GM19239 (cell line): ENCODE measurements around the gene OR1I1.
"Not testable (repeated sequence)": the region's sequence is repeated elsewhere in the genome, so short reads cannot be mapped to it uniquely, and the experiment has no call there.

Source experiments
- DNase-seq: peaks from one replicate; pipeline ENCODE4 v3.0.0; 2011; ENCODE audit warnings: low spot score; ENCODE audit not compliant: insufficient read length
- FAIRE-seq: peaks from 2 replicates; lab custom pipeline; 2011; peaks lifted over from hg19 to GRCh38; lab: Jason Lieb, UNC

OR1I1 gene

DNA sequence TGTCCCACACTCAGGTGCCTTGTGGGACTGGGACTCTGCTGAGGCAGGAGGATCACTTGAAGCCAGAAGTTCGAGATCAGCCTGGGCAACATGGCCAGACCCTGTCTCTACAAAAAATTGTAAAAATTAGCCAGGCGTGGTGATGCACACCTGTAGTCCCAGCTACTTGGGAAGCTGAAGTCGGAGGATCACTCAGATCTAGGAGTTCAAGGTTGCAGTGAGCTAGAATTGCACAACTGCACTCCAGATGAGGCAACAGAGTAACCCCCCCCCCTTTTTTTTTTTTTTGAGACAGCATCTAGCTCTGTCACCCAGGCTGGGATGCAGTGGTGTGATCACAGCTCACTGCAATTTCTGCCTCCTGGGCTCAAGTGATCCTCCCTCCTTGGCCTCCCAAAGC lies 14.2 kb downstream of the OR1I1 start:
- FAIRE-seq (no peak), DNase-seq (no peak)

- FAIRE-seq, DNase-seq: not testable (repeated sequence)
Observed at GRCh38 chr19:15097980-15098379, 16.0 kb downstream of the OR1I1 start.

DNA sequence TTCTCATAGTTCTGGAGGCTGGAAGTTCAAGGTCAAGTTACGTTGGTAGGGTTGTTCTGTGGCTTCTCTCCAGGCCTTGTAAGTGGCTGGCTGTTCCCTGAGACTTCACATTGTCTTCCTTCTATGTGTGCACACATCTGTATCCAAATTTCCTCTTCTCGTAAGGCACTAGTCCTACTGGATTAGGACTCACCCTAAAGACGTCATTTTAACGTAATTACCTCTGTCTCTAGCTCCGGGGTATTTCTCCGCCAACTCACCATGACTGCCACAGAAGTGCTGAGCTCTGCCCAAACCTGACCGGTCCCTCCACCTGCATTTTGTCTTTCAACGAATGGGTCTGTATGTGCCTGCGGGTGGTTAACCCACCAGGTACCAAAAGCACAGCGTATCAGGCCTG lies 16.4 kb downstream of the OR1I1 start:
- DNase-seq (no peak), FAIRE-seq (no peak)

- FAIRE-seq (no peak), DNase-seq (no peak)
Observed at GRCh38 chr19:15099017-15099582, 17.1 kb downstream of the OR1I1 start.

DNA sequence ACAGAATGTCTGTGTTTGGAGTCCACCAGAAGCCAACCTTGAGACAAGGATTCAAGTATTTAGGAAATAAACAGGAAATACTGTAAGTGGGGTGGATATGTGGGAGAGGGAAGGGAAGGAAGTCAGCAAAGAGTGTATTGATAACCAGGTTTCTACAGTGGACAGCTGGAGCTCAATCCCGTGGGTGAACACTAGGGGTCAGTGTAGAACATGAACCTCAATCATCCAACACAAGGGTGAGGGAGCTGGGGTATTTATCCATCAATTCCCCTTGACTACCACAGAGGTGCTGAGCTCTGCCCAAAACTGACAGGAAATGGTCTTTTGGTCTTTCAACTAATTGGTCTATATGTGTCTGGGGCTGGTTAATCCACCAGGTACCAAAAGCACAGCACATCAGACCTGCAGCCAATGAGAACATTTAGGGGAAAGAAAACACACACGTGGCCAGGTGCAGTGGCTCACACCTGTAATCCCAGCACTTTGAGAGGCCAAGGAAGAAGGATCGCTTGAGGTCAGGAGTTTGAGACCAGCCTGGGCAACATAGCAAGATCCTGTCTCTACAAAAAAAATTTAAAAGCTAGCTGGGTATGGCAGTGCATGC lies 19.6 kb downstream of the OR1I1 start:
- DNase-seq (no peak), FAIRE-seq (peak; percentile 11)

GRCh38 chr19:15104003-15104402 lies 22.0 kb downstream of the OR1I1 start:
- no peak for DNase-seq
- no peak for FAIRE-seq

GRCh38 chr19:15104411-15104810 lies 22.4 kb downstream of the OR1I1 start:
- FAIRE-seq (no peak), DNase-seq (no peak)

DNA sequence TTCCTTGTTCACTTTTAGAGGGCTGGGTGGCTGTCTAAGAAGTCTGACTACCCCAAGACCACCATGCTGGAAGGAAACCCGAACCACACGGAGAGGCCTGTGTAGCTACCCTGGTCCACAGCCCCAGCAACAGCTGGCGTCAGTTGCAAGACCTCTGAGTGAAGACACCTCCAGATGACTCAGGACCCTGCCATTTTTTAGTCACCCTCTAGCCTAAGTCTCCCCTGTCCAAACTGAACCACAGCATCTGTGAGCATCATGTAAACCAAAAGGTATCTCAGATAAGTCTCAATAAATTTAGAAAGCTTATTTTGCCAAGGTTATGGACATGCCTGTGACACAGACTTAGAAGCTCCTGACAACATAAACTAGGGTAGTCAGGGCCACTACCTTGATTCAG lies 23.0 kb downstream of the OR1I1 start:
- DNase-seq, result no peak

DNA sequence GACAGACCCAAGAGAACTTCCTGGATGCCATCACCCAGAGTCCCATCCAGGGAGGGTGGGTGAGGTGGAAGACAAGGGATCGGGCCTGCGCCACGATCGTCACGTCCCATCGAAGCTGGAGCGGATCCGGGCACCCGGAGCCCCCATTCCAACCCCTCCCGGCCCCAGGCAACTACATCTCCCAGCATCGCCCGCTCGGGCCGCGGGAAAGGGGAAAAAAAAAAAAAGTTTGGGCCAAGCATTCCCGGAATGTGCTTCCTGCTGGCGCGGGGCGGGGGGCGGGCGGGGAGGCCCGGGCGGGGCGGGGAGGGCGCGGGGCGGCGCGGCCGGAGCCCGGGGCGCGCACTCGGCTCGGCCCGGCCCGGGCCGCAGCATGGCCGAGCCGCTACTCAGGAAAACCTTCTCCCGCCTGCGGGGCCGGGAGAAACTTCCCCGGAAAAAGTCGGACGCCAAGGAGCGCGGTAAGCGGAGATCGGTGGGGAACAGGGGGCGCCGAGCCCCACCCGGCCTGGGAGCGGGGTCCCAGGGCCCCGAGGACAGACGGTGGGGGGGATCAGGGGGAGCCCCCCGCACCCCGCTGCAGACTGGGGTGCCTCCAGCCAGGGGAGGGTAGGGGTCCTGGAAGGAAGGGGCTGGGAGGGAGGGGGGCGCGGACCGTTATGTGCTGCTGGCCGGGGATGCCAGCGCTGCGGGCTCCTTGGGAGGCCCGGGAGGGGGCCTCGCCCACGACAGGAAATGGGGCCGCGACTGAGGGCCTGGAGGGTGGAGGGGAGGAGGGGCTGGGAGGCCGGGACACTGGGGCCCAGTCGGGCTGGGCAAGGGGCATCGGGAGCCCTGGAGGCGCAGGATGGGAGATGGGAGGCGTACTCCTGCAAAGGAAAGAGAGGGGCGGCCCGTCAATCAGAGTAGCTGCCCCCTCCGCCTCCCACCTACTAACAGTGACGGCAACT lies 25.3 kb downstream of the OR1I1 start, which contains the start of gene SYDE1:
TSS of gene SYDE1 (plus strand) at position 341 of the 950 bp plus-strand sequence. CDS start at position 374, 33 bp downstream.
- FAIRE-seq (no peak), DNase-seq (no peak)

More for the DNA sequence above, 23.0 kb downstream of the OR1I1 start:
- FAIRE-seq, result no peak

GRCh38 chr19:15108145-15108844 lies 26.3 kb downstream of the OR1I1 start:
- no peak for DNase-seq
- no peak for FAIRE-seq

GRCh38 chr19:15108845-15109767 lies 27.1 kb downstream of the OR1I1 start:
- DNase-seq (no peak), FAIRE-seq (no peak)

DNA sequence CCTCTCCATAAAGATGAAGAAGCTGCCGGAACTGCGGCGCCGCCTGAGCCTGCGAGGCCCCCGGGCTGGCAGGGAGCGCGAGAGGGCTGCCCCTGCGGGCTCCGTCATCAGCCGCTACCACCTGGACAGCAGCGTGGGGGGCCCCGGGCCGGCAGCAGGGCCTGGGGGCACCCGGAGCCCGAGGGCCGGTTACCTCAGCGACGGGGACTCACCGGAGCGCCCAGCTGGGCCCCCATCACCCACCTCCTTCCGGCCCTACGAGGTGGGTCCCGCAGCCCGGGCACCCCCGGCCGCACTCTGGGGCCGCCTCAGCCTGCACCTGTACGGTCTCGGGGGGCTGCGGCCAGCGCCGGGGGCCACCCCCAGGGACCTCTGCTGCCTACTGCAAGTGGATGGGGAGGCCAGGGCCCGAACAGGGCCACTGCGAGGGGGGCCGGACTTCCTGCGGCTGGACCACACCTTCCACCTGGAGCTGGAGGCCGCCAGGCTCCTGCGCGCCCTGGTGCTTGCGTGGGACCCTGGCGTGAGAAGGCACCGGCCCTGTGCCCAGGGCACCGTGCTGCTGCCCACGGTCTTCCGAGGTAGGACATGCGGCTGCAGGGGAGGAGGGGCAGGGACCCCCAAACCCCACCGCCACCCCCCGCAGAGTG lies 27.9 kb downstream of the OR1I1 start:
- DNase-seq (no peak), FAIRE-seq (no peak)

- DNase-seq (no peak), FAIRE-seq (no peak)
Observed at GRCh38 chr19:15110418-15110815, 28.4 kb downstream of the OR1I1 start.

DNA sequence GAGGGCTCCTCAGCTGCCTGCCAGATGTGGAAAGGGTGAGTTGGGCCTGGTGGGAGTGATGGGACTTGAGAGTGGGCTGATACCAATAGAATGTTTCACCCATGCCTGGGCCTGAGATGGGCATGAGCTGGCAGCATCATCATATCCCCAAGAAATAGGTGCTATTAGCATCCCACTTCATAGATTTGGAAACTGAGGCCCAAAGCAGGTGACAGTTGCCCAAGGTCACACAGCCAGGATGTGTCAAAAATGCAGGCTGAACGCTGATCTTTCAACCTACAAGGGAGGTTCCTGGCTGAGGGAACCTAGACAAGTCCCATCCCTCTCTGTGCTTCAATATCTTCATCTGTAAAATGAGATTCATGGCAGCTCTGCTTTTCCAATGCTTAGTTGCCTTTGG lies 29.7 kb downstream of the OR1I1 start:
- FAIRE-seq, result no peak

GRCh38 chr19:15112385-15112784 lies 30.4 kb downstream of the OR1I1 start:
- DNase-seq (no peak), FAIRE-seq (no peak)

More for the DNA sequence above, 29.7 kb downstream of the OR1I1 start:
- no peak for DNase-seq

DNA sequence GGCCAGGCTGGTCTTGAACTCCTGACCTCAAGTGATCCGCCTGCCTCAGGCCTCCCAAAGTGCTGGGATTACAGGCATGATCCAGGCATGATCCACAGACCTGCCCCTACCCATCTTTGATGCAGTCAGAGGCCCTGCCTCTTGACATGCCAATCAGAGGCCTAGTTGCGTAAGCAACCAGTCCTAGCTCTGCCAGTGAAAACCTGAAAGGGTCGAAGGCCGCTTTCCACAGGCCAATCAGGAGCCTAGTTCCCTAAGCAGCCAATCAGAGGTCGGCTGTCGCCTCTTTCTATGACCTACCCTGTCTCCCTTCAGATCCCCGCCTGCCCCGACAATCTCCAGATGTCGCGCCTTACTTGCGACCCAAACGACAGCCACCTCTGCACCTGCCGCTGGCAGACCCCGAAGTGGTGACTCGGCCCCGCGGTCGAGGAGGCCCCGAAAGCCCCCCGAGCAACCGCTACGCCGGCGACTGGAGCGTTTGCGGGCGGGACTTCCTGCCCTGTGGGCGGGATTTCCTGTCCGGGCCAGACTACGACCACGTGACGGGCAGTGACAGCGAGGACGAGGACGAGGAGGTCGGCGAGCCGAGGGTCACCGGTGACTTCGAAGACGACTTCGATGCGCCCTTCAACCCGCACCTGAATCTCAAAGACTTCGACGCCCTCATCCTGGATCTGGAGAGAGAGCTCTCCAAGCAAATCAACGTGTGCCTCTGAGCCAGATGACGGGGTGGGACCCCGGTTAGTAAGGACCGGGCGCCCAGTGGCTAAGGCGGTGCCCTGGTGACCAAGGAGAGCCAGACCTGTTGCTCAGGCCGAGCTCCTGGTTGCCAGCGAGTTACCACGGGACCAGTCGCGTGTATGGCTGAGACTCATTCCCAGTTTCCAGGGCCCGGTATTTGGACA lies 31.5 kb downstream of the OR1I1 start:
- FAIRE-seq (no peak), DNase-seq (no peak)

GRCh38 chr19:15114153-15114540 lies 32.1 kb downstream of the OR1I1 start:
- FAIRE-seq (no peak), DNase-seq (no peak)

DNA sequence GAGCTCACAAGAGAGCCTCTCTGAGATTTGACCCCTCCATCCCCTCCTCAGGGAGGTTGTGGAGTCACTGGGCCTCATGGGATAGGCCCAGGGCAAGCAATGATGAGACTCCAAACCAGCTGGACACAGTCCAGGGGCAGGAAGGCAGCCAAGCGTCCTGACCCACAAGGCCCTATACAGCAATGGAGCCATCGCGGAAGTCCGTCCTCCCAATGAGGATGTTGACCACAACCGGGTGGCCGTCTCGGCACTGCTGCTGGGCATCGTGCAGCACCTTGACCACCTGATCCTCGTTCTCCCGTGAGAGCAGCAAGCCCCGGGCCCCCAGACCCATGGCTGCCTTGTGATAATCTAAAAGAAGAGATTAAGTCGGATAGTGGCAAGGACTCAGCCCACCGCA lies 33.1 kb downstream of the OR1I1 start:
- FAIRE-seq (no peak), DNase-seq (no peak)
